K562 (cell line): Measurements from ENCODE around the gene TNC. TPM values are rescaled to one million over a fixed set of nuclear protein-coding genes. Genes with fewer than 3 reads are reported as not detected.

Source experiments
- COPS2 ChIP-seq: fragments of 450-650 bp; conservative IDR thresholded peaks from 2 replicates; pipeline ENCODE4 v1.6.1; 2016; ENCODE audit warnings: mild to moderate bottlenecking, moderate library complexity
- SMARCB1 ChIP-seq: IDR thresholded peaks from 2 replicates; pipeline ENCODE4 v1.6.1; 2011; ENCODE audit warnings: improper control_type of control experiment, low read depth; ENCODE audit not compliant: insufficient read length
- polyA plus RNA-seq, 8 experiments: library from polyadenylated mRNA; depleted of rRNA in 4 of 8; stranded (reverse) in 5 of 8; unstranded in 3 of 8; fragments of >200 nt; fragmentation: Nextera tagmentation in 2 of 8; fragmentation: Illumina TruSeq in 1 of 8; extraction: Ambion mirVana in 2 of 8; extraction: Trizol in 1 of 8; gene quantifications; 2 replicates each; pipeline versions ENCODE4 v1.2.1 to v1.2.3, GENCODE V29; 2011 to 2014; ENCODE audit warnings: inconsistent platforms in 1 of 8, missing spikeins in 1 of 8
- total RNA-seq, 7 experiments: library from RNA; depleted of rRNA in 6 of 7; stranded (reverse); fragments of >200 nt in 6 of 7; fragmentation: Illumina TruSeq in 2 of 7; extraction: Trizol in 2 of 7; gene quantifications; 2 replicates each; pipeline versions ENCODE4 v1.2.1 to v1.2.3, GENCODE V29; 2011 to 2021; ENCODE audit warnings: low replicate concordance in 1 of 7
- TF ChIP-seq, protein P1 (sequence below): IDR thresholded peaks from 2 replicates; pipeline ENCODE4 v1.6.1; 2014; ENCODE audit warnings: antibody characterized with exemption
- TF ChIP-seq, protein P2 (sequence below): fragments of 450-650 bp; IDR thresholded peaks from 2 replicates; pipeline ENCODE4 v1.6.1; 2016; ENCODE audit warnings: mild to moderate bottlenecking, moderate library complexity

The TNC gene
- total and polyA plus RNA-seq, 9 of the 15 experiments (the other 6 are each of a cell fraction or from before 2014, with no cell fraction given) = under 0.01 to 0.29 TPM; not detected in 7

DNA sequence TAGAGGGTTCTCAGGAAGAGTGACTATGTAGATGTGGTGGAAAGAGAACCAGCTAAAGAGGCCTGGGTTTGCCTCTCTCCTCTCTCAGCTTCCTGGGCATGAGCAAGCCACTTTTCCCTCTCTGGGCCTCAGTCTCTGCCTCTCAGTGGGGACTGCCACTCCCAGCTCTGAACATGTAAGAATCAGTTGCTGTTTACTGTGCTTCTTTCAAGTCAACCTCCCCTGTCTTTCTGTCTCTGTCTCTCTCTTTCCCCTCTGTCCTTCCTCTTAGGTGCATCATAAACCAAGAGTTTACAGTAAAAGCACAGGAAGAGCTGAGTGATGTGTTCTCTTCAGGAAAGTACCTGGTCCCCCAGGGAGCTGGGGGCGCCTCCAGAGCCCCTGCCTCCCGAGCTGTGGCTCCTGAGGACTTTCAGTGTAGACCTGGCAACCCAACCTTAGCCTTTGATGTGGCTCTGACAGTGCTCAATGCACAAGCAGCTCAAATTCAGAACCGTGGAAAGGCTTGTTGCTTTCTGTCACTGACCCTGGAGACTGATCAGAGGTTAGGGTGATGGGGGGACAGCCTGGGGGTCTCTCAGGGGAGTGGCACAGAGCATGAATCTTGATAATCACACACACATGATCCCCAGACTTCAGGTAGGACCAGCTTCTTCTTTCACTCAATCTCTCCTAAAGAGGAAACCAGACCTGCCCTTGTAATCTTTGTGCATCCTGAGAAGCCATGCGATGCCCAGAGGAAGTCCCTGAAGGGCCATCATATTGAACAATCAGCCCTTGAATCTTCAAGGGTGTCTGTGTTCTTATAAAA is 128.2 kb downstream of the TNC start (continued):
- TF ChIP-seq, protein P1, sequence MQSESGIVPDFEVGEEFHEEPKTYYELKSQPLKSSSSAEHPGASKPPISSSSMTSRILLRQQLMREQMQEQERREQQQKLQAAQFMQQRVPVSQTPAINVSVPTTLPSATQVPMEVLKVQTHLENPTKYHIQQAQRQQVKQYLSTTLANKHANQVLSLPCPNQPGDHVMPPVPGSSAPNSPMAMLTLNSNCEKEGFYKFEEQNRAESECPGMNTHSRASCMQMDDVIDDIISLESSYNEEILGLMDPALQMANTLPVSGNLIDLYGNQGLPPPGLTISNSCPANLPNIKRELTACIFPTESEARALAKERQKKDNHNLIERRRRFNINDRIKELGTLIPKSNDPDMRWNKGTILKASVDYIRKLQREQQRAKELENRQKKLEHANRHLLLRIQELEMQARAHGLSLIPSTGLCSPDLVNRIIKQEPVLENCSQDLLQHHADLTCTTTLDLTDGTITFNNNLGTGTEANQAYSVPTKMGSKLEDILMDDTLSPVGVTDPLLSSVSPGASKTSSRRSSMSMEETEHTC = no peak
- TF ChIP-seq, protein P2, sequence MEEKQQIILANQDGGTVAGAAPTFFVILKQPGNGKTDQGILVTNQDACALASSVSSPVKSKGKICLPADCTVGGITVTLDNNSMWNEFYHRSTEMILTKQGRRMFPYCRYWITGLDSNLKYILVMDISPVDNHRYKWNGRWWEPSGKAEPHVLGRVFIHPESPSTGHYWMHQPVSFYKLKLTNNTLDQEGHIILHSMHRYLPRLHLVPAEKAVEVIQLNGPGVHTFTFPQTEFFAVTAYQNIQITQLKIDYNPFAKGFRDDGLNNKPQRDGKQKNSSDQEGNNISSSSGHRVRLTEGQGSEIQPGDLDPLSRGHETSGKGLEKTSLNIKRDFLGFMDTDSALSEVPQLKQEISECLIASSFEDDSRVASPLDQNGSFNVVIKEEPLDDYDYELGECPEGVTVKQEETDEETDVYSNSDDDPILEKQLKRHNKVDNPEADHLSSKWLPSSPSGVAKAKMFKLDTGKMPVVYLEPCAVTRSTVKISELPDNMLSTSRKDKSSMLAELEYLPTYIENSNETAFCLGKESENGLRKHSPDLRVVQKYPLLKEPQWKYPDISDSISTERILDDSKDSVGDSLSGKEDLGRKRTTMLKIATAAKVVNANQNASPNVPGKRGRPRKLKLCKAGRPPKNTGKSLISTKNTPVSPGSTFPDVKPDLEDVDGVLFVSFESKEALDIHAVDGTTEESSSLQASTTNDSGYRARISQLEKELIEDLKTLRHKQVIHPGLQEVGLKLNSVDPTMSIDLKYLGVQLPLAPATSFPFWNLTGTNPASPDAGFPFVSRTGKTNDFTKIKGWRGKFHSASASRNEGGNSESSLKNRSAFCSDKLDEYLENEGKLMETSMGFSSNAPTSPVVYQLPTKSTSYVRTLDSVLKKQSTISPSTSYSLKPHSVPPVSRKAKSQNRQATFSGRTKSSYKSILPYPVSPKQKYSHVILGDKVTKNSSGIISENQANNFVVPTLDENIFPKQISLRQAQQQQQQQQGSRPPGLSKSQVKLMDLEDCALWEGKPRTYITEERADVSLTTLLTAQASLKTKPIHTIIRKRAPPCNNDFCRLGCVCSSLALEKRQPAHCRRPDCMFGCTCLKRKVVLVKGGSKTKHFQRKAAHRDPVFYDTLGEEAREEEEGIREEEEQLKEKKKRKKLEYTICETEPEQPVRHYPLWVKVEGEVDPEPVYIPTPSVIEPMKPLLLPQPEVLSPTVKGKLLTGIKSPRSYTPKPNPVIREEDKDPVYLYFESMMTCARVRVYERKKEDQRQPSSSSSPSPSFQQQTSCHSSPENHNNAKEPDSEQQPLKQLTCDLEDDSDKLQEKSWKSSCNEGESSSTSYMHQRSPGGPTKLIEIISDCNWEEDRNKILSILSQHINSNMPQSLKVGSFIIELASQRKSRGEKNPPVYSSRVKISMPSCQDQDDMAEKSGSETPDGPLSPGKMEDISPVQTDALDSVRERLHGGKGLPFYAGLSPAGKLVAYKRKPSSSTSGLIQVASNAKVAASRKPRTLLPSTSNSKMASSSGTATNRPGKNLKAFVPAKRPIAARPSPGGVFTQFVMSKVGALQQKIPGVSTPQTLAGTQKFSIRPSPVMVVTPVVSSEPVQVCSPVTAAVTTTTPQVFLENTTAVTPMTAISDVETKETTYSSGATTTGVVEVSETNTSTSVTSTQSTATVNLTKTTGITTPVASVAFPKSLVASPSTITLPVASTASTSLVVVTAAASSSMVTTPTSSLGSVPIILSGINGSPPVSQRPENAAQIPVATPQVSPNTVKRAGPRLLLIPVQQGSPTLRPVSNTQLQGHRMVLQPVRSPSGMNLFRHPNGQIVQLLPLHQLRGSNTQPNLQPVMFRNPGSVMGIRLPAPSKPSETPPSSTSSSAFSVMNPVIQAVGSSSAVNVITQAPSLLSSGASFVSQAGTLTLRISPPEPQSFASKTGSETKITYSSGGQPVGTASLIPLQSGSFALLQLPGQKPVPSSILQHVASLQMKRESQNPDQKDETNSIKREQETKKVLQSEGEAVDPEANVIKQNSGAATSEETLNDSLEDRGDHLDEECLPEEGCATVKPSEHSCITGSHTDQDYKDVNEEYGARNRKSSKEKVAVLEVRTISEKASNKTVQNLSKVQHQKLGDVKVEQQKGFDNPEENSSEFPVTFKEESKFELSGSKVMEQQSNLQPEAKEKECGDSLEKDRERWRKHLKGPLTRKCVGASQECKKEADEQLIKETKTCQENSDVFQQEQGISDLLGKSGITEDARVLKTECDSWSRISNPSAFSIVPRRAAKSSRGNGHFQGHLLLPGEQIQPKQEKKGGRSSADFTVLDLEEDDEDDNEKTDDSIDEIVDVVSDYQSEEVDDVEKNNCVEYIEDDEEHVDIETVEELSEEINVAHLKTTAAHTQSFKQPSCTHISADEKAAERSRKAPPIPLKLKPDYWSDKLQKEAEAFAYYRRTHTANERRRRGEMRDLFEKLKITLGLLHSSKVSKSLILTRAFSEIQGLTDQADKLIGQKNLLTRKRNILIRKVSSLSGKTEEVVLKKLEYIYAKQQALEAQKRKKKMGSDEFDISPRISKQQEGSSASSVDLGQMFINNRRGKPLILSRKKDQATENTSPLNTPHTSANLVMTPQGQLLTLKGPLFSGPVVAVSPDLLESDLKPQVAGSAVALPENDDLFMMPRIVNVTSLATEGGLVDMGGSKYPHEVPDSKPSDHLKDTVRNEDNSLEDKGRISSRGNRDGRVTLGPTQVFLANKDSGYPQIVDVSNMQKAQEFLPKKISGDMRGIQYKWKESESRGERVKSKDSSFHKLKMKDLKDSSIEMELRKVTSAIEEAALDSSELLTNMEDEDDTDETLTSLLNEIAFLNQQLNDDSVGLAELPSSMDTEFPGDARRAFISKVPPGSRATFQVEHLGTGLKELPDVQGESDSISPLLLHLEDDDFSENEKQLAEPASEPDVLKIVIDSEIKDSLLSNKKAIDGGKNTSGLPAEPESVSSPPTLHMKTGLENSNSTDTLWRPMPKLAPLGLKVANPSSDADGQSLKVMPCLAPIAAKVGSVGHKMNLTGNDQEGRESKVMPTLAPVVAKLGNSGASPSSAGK = no peak
- TF ChIP-seq COPS2 (no peak), SMARCB1 (no peak)
